Measurements from ENCODE around the gene RALGPS1.

Gene RALGPS1

DNA sequence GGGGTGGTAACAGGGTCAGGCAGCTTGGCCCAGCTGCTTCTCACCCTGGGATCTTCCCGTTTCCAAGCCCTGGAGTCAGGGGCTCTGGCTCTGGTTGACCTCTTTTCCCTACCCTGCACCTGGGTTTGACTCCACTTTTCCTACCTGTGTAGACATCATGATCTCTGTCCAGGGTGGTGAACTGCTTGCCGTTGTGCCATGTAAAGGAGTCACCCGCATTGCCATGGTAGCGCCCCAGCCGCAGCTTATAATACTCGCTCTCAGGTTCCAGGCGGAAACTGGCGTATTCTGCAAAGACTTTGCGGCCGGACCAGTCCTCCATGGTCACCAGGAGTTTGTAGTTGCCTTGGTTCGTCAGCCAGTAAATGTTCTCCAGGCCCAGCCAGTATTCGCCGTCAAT lies 176.9 kb downstream of the RALGPS1 start:
- no peak for TF ChIP-seq SPI1 (IDR thresholded peaks at IDR 0.05; ENCODE audit: borderline replicate concordance, low read depth)
- TF ChIP-seq, protein P1, sequence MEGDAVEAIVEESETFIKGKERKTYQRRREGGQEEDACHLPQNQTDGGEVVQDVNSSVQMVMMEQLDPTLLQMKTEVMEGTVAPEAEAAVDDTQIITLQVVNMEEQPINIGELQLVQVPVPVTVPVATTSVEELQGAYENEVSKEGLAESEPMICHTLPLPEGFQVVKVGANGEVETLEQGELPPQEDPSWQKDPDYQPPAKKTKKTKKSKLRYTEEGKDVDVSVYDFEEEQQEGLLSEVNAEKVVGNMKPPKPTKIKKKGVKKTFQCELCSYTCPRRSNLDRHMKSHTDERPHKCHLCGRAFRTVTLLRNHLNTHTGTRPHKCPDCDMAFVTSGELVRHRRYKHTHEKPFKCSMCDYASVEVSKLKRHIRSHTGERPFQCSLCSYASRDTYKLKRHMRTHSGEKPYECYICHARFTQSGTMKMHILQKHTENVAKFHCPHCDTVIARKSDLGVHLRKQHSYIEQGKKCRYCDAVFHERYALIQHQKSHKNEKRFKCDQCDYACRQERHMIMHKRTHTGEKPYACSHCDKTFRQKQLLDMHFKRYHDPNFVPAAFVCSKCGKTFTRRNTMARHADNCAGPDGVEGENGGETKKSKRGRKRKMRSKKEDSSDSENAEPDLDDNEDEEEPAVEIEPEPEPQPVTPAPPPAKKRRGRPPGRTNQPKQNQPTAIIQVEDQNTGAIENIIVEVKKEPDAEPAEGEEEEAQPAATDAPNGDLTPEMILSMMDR (IDR thresholded peaks at IDR 0.05; ENCODE audit: insufficient read depth, low read length), result no peak
- TF ChIP-seq, protein P2, sequence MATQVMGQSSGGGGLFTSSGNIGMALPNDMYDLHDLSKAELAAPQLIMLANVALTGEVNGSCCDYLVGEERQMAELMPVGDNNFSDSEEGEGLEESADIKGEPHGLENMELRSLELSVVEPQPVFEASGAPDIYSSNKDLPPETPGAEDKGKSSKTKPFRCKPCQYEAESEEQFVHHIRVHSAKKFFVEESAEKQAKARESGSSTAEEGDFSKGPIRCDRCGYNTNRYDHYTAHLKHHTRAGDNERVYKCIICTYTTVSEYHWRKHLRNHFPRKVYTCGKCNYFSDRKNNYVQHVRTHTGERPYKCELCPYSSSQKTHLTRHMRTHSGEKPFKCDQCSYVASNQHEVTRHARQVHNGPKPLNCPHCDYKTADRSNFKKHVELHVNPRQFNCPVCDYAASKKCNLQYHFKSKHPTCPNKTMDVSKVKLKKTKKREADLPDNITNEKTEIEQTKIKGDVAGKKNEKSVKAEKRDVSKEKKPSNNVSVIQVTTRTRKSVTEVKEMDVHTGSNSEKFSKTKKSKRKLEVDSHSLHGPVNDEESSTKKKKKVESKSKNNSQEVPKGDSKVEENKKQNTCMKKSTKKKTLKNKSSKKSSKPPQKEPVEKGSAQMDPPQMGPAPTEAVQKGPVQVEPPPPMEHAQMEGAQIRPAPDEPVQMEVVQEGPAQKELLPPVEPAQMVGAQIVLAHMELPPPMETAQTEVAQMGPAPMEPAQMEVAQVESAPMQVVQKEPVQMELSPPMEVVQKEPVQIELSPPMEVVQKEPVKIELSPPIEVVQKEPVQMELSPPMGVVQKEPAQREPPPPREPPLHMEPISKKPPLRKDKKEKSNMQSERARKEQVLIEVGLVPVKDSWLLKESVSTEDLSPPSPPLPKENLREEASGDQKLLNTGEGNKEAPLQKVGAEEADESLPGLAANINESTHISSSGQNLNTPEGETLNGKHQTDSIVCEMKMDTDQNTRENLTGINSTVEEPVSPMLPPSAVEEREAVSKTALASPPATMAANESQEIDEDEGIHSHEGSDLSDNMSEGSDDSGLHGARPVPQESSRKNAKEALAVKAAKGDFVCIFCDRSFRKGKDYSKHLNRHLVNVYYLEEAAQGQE (IDR thresholded peaks at IDR 0.05; ENCODE audit: insufficient replicate concordance, low read depth), result no peak
- TF ChIP-seq GABPA (IDR thresholded peaks at IDR 0.05; ENCODE audit: low read depth), result no peak
- no peak for TF ChIP-seq POLR2AphosphoS5 (IDR thresholded peaks at IDR 0.05; ENCODE audit: low read depth)
- no peak for DNase-seq (ENCODE audit: low read depth in 1 of 2, low spot score in 1 of 2)
- Histone ChIP-seq H3K27ac (replicated peaks) (no peak overlapping the region), H3K27me3 (ENCODE audit: insufficient read depth, poor library complexity, severe bottlenecking) (peaks cover 11% of the 10 kb centered on the region), H3K4me3 (replicated peaks; ENCODE audit: insufficient read depth, low read length) (no peak overlapping the region)

DNA sequence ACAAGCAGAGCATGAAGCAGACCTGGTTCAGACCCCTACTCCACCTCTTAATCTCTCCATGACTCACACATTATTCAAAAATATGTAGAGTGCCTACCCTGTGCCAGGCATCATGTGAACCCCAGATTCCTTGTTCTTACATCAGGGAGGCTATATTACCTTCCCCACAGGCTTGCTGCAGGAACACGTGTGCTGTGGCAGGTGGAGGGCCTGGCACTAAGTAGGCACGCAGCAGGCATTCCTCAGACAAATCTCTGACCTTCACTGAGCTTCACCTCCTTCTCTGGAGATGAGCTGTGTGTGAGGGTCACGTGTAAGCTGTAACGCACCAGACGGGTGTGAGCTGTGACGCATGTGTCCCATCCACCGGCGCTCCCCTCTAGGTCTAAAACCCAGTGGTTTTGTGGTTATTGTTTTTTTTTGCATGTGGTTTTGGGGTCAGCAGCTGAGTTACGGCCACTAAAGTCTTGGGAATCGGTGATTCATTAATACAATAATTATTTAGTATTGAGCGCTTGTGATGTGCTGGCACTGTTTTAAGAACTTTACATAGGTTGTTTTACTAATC lies 177.5 kb downstream of the RALGPS1 start:
- H3K27ac ChIP-seq (replicated peaks), result no peak overlapping the region
- H3K27me3 ChIP-seq (ENCODE audit: insufficient read depth, poor library complexity, severe bottlenecking), result peaks cover 11% of the 10 kb centered on the region
- H3K4me3 ChIP-seq (replicated peaks; ENCODE audit: insufficient read depth, low read length), result no peak overlapping the region
- TF ChIP-seq, protein P1 (IDR thresholded peaks at IDR 0.05; ENCODE audit: insufficient read depth, low read length), result no peak
- TF ChIP-seq, protein P2 (IDR thresholded peaks at IDR 0.05; ENCODE audit: insufficient replicate concordance, low read depth), result no peak
- TF ChIP-seq SPI1 (IDR thresholded peaks at IDR 0.05; ENCODE audit: borderline replicate concordance, low read depth) (no peak), GABPA (IDR thresholded peaks at IDR 0.05; ENCODE audit: low read depth) (no peak), POLR2AphosphoS5 (IDR thresholded peaks at IDR 0.05; ENCODE audit: low read depth) (no peak)
- DNase-seq (ENCODE audit: low read depth in 1 of 2, low spot score in 1 of 2), result no peak

DNA sequence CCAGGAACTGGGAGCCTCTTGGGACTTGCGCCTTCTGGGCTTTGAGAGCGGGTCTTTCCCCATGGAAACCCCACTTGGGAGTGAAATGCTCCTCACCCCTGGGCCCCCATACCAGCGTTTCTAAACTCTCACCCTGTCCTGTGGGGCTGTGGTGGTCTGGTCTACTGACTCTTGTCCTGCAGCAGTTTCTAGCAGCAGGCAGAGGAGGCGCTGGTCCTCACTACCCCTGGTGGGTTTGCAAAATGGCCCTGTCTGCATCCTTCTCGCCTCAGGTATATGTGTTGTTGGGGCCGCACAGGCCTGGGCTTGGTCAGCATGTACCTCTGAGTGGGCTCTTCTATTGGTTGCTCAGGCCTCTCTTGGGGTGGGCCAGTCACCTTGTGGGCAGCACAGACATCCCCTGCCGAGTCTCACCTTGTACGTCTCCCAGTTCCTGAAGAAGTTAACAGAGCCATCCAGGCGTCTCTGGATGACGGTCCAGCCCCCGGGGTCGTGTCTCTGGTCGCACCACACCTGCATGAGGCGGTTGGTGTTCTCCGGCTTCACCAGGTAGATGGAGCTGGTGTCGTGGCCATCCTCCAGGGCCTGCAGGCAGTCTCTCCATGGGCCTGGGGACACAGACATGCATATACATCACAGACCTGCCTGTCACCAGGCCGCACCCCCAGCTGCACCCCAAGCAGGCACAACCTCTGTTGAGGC lies 178.9 kb downstream of the RALGPS1 start:
- no peak for DNase-seq (ENCODE audit: low read depth in 1 of 2, low spot score in 1 of 2)
- TF ChIP-seq POLR2AphosphoS5 (IDR thresholded peaks at IDR 0.05; ENCODE audit: low read depth) (no peak), SPI1 (IDR thresholded peaks at IDR 0.05; ENCODE audit: borderline replicate concordance, low read depth) (no peak), GABPA (IDR thresholded peaks at IDR 0.05; ENCODE audit: low read depth) (no peak)
- TF ChIP-seq, protein P2 (IDR thresholded peaks at IDR 0.05; ENCODE audit: insufficient replicate concordance, low read depth), result no peak
- TF ChIP-seq, protein P1 (IDR thresholded peaks at IDR 0.05; ENCODE audit: insufficient read depth, low read length), result no peak

More for the DNA sequence above, 178.9 kb downstream of the RALGPS1 start:
- Histone ChIP-seq H3K27ac (replicated peaks) (no peak overlapping the region), H3K4me3 (replicated peaks; ENCODE audit: insufficient read depth, low read length) (no peak overlapping the region), H3K27me3 (ENCODE audit: insufficient read depth, poor library complexity, severe bottlenecking) (peaks cover 11% of the 10 kb centered on the region)
